Umbilical cord (tissue), 2 donors: ENCODE measurements around the gene EPS15. TPM values are rescaled to one million over a fixed set of nuclear protein-coding genes. Genes with fewer than 3 reads are reported as not detected.
"Not testable (repeated sequence)": the region's sequence is repeated elsewhere in the genome, so short reads cannot be mapped to it uniquely, and the experiment has no call there.

Source experiments
- DNase-seq: peaks from one replicate; pipeline ENCODE4 v3.0.0-alpha.2; 2015; ENCODE audit warnings: low spot score
- total RNA-seq: library from RNA; depleted of rRNA; stranded (reverse); fragments of >200 nt; gene quantifications from one replicate; pipeline ENCODE4 v1.2.3, GENCODE V29; 2014; ENCODE audit warnings: low replicate concordance; ENCODE audit not compliant: insufficient read depth

EPS15 gene
- total RNA-seq, 1 donor from 2014 or later: 90.0 TPM

DNA sequence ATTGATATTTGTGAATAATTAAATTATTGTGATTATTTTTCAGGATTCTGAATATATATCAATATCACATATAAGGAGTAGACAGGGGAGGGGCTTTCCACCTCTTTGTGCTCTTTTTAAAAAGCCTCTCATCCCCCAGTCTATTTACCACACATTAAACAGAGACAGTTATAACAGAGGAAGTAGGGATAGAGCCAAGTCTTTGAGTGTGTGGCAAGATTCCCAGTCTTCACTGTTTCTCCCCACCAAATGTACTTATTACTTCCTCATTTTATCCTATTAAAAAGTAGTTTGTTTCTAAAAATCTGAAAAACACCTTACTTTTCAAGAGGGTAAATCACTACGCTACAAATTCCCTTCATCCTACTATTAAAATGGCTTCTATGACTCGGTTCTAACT, 46.7 kb downstream of the EPS15 start:
- peak; percentile 63 for DNase-seq

DNA sequence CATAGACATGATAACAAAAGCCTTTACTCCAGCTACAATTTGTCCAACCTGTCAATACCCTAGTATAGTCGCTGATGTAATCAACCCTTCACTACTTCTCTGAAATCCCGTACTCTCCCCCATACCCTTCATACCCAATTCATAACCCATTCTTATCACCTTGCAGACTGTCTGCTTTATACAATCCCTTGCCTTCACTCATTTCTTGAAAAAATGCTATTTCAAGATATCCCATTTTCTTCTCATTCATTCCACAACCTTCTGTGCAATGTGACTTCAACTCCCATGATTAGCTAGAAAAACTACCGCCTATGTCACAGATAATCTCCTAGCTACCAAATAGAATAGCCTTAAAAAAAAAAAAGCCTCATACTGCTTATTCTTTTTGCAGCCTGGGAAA, 49.5 kb downstream of the EPS15 start:
- no peak for DNase-seq

- no peak for DNase-seq
Measured at GRCh38 chr1:51464828-51465227, 54.2 kb downstream of the EPS15 start.

DNA sequence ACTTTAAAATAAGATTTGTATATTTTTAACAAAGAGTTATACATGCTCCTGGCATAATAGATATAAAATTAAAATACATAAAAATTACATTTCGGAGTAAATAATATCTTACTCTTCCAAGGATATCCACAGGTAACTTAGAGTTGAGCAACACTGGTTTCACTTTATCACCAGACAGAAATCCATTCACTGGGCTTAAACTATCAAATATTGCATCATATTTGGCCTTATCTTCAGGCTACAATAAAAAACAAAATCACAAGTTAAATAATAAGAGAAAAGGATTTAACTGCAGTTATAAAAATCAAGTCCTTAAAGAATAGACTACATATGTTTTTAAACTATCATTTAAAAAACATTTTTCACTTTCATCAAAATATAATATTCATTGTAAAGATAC, 55.5 kb downstream of the EPS15 start:
- peak; percentile 28 for DNase-seq

- DNase-seq: not testable (repeated sequence)
Measured at GRCh38 chr1:51462289-51462688, 56.8 kb downstream of the EPS15 start.

- DNase-seq: no peak
Measured at GRCh38 chr1:51454554-51454953, 64.5 kb downstream of the EPS15 start.

DNA sequence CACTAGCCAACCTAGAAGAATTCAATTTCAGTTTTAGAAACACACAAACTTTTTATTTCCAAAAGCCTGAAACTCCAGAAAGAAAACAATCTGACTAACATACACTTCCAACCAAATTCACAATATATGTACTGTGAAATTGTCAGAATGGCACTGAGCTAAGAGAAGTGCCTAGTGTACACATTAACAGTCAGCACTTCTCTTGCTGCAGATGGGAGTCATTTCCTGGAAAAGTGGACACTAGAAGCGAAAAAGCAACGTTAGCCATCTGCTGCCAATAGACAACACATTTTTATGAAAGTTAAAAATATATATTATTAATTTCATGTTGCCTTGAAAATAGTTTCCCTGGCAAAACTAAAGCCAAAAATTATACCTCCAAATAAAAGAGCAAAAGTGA, 66.1 kb downstream of the EPS15 start:
- DNase-seq: peak; percentile 10

DNA sequence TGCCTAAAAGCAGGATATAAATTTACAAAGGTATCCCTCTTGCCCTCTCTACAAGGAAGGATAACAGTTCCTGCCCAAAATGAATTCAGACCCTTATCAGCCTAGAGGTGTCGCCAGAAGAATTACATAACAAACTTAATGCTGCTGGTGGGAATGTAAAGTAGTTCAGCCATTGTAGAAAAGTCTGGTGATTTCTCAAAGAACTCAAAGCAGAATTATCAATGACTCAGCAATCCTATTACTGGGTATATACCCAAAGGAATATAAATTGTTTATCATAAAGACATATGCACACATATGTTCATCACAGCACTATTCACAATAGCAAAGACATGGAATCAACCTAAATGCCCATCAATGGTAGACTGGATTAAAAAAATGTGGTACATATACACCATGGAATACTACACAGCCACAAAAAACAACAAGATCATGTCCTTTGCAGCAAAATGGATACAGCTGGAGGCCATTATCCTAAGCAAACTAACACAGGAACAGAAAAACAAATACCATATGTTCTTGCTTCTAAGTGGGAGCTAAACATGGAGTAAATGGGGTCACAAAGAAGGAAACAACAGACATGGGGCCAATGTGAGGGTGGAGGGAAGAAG, 70.1 kb downstream of the EPS15 start:
- not testable (repeated sequence) for DNase-seq

GRCh38 chr1:51445351-51446090, 73.5 kb downstream of the EPS15 start:
- DNase-seq: peak; percentile 57

DNA sequence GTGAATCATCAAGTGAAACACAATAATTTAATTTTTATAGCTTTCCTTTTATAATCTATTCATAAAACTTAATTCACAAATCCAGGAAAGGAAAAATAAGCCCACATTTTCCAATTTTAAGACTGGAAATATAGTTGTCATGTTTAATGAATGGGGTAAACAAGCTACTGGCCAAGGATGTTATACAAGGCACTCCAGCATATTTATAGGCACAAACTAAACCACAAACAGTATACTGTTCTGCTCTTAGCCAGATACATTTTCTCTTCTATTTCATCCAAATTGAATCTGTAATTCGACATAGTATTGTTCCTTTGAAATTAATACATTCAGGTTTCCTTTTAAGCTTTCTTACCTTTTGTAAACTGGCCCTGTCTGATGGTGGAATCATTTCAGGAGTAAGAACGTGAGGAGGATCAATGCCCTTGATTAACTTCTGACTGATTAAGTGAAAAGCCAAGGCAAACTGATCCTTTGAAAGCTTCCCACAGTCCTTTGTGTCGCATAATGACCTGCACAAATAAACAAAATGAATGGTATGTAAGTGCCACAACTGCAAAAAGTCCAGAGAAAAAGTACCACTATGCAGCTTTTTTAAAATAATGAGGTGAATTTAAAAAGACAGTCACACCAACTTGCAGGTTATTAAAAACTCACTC, 74.4 kb downstream of the EPS15 start:
- DNase-seq: no peak

GRCh38 chr1:51444096-51444495, 75.0 kb downstream of the EPS15 start:
- no peak for DNase-seq

- DNase-seq: no peak
Measured at GRCh38 chr1:51443555-51443954, 75.5 kb downstream of the EPS15 start.

GRCh38 chr1:51442616-51443015, 76.5 kb downstream of the EPS15 start:
- DNase-seq: peak; percentile 47

DNA sequence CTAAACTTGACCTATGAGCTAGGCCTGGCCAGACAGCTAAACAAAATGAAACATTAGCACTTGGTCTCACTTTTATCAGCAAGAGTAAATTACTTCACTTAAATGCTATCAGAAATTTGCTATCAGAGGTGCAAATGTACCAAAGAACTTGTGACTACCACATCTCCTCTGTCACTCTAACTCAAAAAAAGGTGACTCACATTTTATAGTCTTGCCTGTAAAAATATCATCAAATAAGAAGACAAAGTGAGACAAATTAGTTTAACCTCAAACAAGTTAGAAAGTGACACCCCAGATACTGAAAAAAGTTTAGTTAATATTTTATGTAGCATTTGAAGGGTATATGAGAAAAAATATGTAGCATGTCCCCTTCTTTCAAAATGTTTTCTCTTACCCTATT, 76.9 kb downstream of the EPS15 start:
- DNase-seq: no peak

DNA sequence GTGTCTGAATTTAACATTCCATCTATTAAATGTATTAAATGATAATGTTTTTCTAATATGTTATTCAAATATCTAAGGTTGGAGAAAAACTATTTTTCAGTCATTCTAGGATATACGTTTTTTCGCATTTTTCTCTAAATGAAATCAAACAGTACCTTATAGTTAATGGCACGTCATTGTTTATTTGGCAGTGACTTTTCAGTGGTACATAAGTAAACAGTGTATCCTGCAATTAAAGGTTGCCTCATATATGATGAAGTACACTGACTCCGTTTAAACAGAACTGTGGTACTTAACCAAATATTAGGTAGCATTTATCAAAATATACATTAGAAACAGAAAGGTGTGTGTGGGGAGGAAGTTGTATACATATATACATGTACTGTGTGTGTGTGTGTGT, 79.2 kb downstream of the EPS15 start:
- DNase-seq: no peak

DNA sequence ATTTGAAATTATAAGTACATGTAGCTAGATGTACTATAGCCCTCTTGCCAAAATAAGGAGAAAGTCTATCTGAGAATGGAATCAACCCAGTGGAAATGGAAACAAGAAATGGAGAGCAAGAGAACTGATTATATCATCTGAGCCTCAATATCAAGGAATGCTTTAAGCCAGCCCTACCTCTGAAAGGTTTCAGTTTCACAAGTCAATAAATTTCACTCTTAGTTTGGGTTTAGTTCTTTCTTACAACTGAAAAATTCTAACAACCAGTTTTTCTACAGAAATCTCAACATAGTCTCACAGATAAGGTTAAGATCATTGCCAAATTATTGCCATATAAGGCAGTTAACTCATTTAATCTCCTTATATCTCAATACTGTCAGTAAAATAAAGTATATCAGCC, 80.0 kb downstream of the EPS15 start:
- DNase-seq: no peak

DNA sequence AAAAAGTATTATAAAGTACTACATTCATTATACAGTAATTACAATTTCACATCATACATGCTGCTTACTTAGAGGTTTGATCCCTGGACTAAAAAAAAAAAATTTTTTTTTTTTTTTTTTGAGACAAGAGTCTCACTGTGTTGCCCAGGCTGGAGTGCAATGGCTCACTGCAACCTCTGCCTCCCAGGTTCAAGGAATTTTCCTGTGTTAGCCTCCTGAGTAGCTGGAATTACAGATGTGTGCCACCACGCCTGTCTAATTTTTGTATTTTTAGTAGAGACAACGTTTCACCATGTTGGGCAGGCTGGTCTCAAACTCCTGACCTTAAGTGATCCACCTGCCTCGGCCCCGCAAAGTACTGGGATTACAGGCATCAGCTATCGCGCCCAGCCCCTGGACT, 81.7 kb downstream of the EPS15 start:
- not testable (repeated sequence) for DNase-seq

DNA sequence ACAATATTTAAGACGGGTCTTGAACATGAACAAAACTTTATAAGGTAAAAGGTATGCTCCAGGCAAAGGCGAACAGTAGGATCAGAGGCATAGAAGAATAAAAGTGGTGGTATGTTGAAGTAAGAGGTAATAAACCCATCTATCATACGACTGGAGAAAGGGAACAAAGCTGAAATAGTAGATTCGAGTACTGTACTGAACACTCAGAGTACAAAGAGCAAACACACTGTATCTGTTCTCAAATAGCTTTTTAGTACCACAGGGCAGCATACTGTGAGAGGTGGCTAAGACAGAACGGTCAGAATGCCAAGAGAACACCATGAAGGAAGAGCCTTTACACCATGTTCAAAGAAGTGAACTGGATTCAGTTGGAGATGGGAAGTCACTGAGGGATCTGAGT, 83.2 kb downstream of the EPS15 start:
- no peak for DNase-seq

DNA sequence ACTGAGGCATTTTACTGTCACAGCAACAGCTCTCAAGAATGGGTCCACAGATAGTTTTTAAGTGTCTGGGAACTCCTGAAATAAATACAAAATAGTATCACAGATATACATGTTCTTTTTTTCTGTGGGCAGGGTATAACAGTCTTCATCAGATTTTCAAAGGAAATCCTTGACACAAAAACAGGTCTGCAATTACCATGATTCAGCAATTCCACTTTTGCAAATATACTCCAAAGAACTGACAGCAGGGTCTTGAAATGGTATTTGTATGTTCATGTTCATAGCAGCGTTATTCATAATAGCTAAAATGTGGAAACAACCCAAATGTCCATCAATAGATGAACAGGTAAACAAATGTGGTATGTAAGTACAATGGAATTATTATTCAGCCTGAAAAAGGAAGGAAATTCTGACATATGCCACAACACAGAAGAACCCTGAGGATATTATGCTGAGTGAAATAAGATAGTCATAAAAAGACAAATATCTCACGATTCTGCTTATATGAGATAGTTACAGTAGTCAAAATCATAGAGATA, 85.0 kb downstream of the EPS15 start:
- DNase-seq: no peak

- peak; percentile 22 for DNase-seq
Measured at GRCh38 chr1:51433269-51433971, 85.6 kb downstream of the EPS15 start.

- DNase-seq: no peak
Measured at GRCh38 chr1:51432146-51432545, 86.9 kb downstream of the EPS15 start.

- DNase-seq: no peak
Measured at GRCh38 chr1:51427438-51427837, 91.6 kb downstream of the EPS15 start.
